Glomerular endothelial cell (primary cell): Measurements from ENCODE around the gene RPL35. TPM values are rescaled to one million over a fixed set of nuclear protein-coding genes. Genes with fewer than 3 reads are reported as not detected.
A peak's percentile ranks its signal among the peaks of the same experiment; 100 is the strongest.

Experiments
- DNase-seq: peaks from one replicate; pipeline ENCODE4 v3.0.0-alpha.2; 2011; ENCODE audit warnings: low read depth, low spot score; ENCODE audit errors: extremely low read depth
- total RNA-seq: library from RNA; depleted of rRNA; stranded (reverse); fragments of >200 nt; gene quantifications from 2 replicates; pipeline ENCODE4 v1.2.3, GENCODE V29; 2015

RPL35 gene
- total RNA-seq: 1,299 and 1,822 TPM in 2 replicates

DNA sequence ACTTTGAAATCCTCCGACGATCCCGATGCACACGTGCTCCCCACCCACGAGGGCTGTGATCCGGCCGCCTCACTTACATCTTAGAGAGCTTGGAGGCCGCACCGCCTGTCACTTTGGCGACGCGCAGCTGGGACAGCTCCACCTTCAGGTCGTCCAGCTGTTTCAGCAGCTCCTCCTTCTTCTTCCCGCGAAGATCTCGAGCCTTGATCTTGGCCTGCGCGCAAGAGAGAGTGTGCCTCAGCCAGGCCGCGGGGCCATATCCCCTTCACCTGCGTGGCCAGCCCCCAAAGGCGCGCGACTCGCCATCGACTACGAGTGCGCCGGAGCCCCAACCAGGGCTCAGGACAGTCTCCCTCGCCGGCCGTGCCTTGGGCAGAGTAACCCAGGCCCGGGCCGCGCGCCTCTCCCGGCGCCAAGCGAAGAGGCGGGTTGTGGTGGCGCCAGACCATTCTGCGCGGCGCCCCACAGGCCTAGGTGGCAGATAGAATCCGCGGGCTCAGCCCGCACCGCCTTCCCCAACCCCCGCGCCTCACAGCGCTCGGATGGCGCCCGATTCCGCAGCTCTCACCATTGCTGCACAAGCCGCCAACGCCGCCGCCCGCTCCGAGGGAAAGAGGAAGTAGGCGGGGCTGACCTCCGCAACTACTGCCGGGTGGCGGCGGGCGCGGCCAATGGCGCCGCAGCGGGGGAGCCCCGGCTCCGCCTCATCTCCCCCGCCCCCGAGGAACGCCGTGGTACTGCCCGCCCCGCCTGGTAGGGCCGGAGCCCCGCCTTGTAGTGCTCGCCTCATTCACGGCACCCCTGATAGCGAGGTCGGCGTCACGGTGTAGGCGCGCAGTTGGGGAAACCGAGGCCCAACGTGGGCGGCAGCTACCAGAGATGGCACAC lies at the start of gene RPL35, which contains the start of gene ARPC5L:
RPL35 (minus strand) TSS at position 616 of the 888 bp plus-strand sequence; CDS start at position 571, 45 bp downstream.
ARPC5L (plus strand) TSS at position 789 of the 888 bp plus-strand sequence. CDS start 7,161 bp downstream, outside the sequence.
- DNase-seq: no peak

DNA sequence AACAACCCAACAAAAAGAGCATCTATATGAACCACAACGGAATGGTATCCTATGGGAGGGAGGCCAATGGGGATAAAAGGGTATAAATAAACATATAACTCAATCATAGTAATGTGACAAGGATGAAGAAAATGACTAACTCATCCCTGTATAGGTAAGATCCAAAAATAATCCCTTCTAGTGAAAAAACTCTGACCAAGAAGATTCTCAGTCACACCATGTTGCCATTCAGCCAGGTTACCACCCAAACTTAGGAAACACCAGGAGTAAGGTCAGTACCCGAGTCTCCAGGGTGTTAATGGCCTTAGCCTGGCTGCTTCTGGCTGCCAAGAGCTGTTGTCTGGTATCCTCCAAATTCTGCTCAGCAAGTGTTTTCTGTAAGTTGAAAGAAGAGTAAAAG lies 46.3 kb upstream of the RPL35 start:
- no peak for DNase-seq

DNA sequence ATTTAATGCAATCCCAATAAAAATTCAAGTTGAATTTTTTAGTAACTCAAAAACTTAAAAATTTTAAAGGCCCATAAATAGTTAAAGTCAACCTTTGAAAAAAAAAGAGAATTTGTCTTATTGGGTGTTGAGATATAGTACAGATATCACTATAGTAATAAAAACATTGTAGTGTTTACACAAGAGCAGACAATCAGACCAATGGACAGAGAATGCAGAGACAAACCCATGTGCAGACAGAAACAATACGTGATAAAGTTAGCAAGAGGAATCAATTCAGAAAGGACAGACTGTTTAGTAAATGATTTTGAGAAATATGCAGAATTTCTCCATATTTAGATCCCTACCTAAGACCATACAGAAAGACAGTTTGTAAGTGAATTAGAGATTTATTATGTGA lies 45.2 kb upstream of the RPL35 start:
- DNase-seq: no peak

DNA sequence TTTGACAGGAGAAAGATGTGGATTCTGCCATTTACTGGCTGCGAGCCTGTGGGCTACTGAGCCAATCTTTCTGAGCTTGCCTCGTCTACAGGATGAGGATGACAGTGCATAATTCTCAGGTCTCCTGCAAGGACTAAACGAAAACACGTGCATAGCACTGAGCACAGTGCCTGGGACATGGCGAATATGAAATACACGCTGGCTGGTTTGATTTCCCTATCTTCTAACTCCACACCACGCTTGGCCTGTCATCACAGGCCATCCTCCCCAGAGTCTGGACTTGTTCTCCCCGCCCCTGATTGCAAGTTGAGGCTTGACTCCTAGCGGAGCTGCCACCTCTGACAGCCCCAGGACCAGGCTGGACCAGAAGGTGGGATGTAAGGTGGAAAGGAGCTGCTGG lies 38.1 kb upstream of the RPL35 start:
- no peak for DNase-seq

DNA sequence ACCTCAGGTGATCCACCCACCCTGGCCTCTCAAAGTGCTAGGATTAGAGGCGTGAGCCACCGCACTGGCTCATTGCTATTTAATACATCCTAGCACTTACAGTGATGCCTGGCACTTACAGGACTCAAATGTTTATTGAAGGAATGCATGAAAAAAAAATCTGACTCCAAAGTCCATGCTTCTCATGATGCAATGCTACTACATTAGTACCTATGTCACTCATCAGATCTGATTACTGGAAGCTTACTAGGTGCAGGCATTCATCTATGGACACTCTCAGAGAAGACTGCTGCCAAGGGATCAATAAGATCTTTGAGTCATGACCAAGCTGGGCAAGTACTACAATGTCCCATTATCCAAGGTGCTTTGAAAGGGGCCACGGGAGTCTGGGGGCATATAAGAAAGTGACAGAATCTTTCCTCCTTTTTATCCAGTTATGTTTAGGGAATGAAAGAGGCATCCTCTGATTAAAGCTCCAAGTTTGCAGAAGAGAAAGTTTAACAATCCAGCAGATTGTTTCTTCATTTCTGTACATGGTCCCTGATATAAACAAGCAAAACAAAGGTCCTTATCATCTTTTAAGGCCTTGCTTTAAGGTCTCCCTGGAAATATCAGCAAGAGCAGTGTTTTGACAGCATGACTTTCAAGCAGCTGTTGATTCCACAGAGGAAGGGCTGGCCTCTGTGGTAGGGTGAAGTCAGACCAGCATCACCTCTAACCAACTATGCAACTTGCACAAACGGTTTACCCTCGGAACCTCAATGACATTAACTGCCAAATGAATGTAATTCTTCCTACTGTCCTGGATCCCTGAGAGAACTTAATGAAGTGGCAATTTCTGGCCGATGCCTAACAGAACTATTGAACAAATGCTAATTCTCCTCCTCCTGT lies 36.1 kb upstream of the RPL35 start:
- no peak for DNase-seq

DNA sequence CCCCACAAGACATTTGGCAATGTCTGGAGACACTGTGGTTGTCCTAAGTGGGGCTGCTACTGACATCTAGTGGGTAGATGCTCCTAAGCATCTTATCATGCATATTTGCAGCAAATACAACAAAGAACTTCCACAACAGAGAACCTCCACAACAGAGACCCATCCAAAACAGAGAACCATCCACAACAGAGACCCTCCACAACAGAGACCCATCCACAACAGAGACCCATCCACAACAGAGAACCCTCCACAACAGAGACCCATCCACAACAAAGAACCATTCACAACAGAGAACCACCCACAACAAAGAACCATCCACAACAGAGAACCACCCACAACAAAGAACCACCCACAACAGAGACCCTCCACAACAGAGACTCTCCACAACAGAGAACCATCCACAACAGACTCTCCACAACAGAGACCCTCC lies 33.0 kb upstream of the RPL35 start:
- peak; percentile 20 for DNase-seq

DNA sequence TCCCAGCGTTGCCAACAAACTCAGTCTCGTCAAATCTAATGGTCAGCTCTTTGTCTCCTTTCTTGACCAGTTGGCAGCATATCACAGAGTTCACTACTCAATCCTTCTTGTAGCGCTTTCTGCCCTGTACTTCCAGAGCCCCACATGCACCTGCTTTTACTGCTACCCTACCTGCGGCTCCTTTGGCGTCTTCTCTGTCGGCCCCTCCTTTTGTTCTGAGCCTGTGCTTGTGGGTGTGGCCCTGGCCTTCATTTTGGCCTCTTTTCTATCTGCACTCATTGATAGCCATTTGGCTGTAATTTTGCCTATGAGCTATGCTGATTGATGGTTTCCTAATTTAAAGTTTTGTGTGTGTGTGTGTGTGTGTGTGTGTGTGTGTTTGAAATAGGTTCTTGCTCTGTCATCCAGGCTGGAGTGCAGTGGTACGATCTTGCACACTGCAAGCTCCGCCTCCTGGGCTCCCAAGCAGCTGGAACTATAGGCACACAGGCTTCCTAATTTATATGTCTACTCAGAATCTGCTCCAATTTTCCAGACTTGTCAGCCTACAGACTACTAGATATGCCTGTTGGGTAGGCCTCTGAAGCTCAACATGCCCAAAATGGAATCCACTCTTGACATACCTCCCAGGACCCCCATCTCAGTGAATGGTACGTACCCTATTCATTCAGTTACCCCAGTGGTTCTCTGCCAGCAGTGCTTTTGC lies 32.4 kb upstream of the RPL35 start:
- no peak for DNase-seq

DNA sequence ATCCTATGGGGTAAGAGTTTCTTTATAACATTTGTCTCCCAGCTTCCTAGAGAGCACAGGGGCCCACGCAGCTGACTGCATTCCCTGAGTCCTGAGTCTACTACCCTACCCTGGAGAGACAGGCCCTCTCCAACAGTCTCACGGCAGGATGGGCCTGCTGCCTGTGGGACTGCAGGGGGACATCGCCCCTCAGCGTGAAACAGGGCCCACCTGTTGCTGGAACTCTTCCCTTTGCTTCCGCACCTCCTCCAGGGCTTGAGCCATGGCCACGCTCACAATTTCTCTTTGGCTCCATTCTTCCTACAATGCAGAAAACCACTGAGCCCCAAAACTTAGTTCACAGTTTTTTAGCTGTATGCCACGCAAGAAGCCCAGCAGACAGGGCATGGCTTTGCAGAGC lies 28.4 kb upstream of the RPL35 start:
- DNase-seq: no peak

DNA sequence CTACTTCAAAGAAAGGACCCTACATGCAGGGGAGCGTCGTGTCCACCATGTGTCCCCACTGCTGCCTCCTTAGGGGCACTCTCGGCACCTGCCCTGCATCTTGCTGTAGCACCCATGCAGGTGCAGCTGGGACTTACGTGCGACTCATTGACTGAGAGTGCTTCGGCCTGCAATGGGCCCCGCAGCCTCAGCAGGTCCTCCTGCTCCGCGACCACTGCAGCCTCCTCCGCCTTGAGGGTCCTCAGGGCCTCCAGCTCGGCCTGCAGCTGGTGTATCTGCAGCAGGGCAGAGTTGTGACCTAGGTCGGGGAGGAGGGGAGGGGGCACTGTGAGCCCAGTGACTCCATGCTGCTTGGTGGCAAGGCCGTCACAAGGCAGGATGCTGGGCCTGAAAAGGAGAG lies 27.2 kb upstream of the RPL35 start:
- DNase-seq: no peak

DNA sequence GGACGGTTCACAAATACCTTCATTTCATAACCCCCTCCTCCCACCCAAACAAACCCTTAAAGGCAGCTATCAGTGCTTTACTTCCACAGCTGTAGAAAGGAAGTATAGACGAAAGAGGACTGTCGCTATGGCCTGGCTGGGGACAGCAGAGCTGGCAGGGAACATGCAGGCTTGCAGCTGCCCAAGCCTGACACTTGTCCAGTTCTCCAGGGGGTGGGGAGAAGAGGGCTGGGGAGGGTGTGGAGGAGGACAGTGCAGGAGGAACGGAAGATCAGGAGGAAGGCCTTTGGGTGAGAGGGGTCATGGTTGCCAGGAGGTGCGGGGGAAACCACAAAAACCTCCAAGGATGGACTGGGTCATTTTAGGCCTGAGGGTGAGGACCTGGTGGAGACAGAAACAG lies 26.1 kb upstream of the RPL35 start:
- DNase-seq: no peak

DNA sequence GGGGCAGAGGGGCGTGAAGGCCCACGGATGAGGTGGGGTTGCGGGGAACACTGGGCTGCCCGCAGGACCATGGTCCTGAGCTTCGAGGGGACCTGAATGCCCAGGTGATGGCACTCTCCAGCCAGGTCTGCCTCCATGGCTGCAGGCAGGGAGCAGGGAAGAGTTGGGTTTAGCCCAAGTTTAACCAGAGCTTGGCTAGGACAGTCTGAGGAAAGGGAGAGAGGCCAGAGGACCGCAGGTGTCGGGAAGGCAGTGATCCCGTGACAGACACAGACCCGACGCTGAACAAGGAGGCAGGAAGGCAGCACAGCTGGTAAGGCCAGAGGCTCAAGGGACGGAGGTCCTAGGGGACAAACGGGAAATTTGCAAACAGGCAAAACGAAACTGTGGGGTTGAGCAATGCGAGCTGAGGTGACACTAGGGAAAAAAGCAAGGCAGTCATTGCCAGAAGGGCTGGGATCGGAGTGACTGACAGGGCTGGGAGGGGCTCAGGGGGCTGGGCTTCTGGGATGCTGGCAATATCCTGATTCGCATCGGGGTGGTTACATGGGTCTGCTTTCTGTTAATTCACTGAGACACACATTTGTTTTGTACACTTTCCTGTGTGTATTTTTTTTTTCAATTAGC lies 25.2 kb upstream of the RPL35 start:
- DNase-seq: no peak

DNA sequence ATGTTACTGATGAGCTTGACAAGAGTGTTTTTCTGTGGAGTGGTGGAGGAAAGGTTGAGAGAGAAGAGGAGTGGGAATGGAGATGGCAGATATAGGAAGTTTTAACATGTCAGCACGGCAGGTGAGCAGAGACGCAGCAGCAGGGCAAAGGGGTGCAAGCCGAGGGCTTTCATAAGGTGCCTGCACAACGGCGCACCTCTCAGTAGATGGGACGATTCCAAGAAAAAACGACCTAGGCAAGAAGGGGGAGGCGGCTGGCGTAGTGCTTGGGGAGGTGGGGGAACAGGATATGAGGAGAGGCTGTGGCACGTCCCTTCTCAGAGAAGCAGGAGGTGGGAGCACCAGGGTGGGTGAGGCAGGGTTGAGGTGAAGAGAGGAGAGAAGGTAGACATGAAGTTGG lies 24.7 kb upstream of the RPL35 start:
- no peak for DNase-seq

DNA sequence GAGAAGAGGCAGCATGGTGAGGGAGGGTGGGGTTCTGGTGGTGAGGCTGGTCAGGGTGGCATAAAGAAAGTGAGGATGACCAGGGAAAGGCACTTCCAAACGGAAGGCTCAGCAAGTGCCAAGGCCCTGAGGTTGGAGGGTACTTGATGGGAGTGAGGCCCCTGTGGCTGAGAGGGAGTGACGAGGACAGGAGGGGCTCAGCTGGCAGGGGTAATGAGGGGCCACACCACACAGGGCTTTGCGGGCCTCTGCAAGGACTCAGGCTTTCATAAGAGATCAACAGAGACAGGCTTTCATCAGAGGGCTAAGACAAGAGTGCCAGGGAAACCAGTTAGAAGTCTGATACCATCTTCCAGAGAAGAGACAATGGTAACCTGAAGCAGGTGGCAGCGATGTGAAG lies 23.8 kb upstream of the RPL35 start:
- no peak for DNase-seq

DNA sequence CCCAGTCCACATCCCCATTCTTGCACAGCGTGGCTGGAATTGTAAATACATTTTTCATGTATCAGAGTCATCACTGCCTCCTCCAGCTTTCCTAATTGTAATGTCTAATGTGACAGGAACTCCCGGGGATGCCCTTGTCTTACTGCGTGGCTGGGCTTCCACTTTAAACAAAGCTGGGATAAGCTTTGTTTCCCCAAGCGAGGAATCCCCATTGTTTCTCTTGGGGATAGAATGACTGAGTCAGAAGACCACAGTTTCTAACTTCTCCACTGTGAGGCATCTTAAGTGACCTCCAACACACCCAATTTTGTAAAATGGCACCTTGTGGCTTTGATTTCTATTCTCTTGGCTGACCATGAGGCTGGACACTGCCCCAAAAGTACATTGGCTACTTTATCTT lies 22.6 kb upstream of the RPL35 start:
- no peak for DNase-seq

DNA sequence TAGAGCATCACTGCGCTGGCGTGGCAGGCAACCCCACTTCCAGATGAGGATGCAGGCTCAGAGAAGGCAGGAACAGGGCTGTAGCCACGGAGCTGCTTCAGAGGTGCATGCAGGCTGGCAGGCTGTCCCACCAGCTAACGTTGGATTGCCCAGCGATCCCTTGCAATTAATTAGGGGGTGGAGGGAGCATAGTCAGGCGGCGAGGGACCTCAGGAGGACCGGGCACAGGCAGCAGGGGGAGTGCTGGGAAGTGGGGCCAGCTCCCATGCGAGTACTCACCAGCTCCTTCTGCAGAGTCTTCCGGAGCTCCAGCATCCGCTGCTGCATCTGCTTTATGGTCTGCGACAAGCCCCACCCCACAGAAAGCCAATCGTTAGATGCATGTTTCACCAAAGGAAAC lies 20.5 kb upstream of the RPL35 start:
- DNase-seq: no peak

DNA sequence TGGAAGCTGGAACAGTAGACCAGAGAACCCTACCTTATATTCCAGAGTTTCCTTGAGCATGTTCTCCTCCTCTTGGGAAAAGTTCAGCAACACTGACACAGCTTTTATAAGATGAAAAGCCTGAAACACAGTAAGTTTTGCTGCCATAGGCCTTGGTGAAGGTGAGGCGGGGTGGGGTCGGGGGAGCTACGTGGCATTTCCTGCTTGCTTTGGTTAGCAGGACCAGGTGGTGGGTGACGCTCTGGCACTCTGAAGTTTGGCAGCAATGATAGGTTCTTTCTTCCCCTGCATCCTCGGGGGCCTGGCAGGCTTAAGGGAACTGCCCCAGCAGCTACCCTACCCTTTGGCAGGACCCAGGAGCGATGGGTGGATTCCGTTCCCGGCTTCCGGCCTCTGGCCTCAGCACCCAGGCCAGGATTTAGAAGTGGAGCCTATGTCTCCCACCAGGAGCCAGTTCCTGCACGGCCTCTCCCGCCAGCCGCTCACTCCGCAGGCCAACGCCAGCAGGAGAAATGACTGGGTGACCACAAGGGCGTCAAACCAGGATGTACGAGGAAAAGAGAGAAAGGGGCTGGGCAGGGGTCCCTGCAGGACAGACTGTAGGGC lies 19.5 kb upstream of the RPL35 start:
- no peak for DNase-seq

DNA sequence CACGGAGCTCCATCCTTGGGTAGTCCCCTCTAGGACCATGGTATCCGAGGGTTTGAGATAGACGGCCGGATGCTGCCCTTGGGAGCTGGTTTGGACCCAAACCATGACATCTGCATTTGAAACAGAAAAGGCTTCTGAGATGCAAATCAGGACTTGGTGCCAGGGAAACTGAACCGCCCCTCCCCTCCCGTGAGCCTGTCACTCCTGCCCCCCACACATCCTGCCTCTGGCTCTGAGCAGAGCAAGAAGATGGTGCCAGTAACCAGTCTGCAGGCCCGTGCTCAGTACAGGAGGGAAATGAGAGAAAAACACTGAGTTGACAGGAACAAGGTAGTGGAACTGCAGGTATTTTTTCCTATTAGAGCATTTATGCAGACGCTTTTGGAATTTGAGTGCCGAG lies 18.7 kb upstream of the RPL35 start:
- DNase-seq: no peak

DNA sequence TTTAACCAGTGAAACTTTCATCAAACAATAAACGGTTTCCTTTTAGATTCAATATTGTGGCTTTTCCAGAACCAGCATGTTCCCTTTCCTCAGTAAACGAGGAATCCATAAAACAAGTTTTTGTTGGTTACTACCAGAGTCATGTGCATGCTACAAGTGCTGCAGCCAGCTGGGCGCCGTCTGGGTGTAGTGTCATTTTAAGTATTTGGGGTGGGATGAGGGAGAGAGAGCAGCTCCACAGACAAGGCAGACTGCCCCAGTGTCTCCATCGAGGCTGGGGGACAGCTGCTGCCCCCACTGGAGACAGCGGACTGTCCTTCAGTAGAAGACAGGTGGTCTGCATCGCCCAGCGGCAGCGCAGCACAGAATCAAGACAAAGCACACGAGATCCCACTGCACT lies 17.5 kb upstream of the RPL35 start:
- DNase-seq: no peak

DNA sequence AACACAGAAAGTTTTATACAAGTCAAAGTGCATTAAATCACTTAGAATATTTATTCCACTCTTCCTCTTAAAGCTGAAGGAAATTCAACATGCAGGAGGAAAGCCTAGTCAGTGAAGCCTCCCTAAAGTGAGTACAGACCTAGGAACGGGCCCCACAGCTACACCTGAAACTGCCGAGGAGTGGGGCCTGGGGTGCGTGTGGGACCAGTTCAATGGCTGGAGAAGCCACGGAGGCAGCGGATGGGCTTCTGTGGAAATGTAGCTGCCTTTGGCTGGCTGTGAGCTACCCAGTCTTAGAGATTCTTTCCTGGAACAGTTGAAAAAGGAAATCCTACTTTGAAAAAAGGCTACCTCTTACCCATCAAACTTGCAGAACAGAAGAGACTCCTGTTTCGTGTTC lies 16.8 kb upstream of the RPL35 start:
- no peak for DNase-seq

DNA sequence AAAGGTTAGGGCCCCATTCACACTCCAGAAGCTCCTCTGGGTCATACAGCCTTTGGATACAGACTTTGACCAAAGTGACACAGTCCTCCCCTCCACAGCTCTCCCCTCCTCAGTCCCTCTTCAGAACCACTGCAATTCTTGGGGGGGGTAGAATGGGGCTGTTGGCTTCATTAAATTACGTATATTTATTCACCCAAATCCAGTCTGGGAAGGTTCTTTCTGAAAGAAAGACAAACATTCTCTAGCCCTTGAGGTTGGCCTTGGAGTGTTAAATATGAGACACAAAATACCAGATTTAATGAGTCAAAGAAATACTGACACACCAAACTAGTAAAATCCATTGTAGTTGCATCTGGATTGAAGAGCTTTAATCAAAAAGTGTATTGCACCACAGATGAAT lies 16.3 kb upstream of the RPL35 start:
- DNase-seq: no peak
